HCT116 (cell line): ENCODE results near the gene CDNF. TPM values are rescaled to one million over a fixed set of nuclear protein-coding genes. Genes with fewer than 3 reads are reported as not detected.

Experiments used
- ATAC-seq: fragments of 200-7000 bp; cut with Tn5 transposase; 2 replicates; pipeline ENCODE4 v1.9.1; 2020; ENCODE audit warnings: mild to moderate bottlenecking, moderate library complexity
- BruUV-seq: library from RNA; stranded (reverse); fragments of 400-500 nt; replicated peaks from 2 replicates; lab custom pipeline; 2021; lab: Mats Ljungman, UMichigan
- CTCF ChIA-PET: fragments of 300-600 bp; sonication (Branson Sonifier 250); formaldehyde crosslinking; loops from one replicate; lab custom pipeline; 2021; ENCODE audit warnings: antibody characterized with exemption; lab: Charles Lee
- POLR2A ChIA-PET: fragments of 300-600, 350-600 bp; sonication (Branson Sonifier 250); formaldehyde crosslinking; loops from one replicate; lab custom pipeline; 2021; ENCODE audit warnings: antibody characterized with exemption; lab: Charles Lee
- RAD21 ChIA-PET, 2 experiments: fragments of 300-600 bp; sonication (Branson Sonifier 250); formaldehyde crosslinking; loops; one replicate each; lab custom pipeline; 2023; ENCODE audit warnings: low total read pairs in 2 of 2; ENCODE audit not compliant: uncharacterized antibody in 2 of 2, unreplicated experiment in 2 of 2, low non-redundant PET in 1 of 2; lab: Charles Lee
- DNase-seq: peaks from one replicate; pipeline ENCODE4 v3.0.0-alpha.2; 2010; ENCODE audit warnings: low read depth, low spot score
- H2AFZ ChIP-seq: fragments of 200-600 bp; shearing (Covaris generic), sonication (generic); 2 replicates; pipeline ENCODE4 v1.6.1; 2017; ENCODE audit warnings: low read depth, mixed run types, mixed read lengths, antibody characterized with exemption, low read length; ENCODE audit not compliant: poor library complexity, severe bottlenecking
- H3K27ac ChIP-seq: 2 replicates; pipeline ENCODE4 v1.5.1; 2012; ENCODE audit warnings: low read depth, low read length
- H3K27me3 ChIP-seq: fragments of 200-600 bp; sonication (generic); 2 replicates; pipeline ENCODE4 v1.6.1; 2016; ENCODE audit warnings: mixed run types, low read length, mixed read lengths; ENCODE audit not compliant: insufficient read depth
- H3K36me3 ChIP-seq, 2 experiments: fragments of 200-500 bp in 1 of 2; fragments of 200-600 bp in 1 of 2; sonication (Bioruptor generic) in 1 of 2; sonication (generic) in 1 of 2; 2 replicates each; pipeline versions ENCODE4 v1.5.1 to v1.6.1; 2014 to 2016; ENCODE audit warnings: low read length in 2 of 2, inconsistent platforms in 1 of 2, mixed read lengths in 1 of 2, mixed run types in 1 of 2; ENCODE audit not compliant: insufficient read depth in 2 of 2, control insufficient read depth in 1 of 2
- H3K4me1 ChIP-seq, 2 experiments: fragments of 200-600 bp in 1 of 2; sonication (generic) in 1 of 2; 2 replicates each; pipeline versions ENCODE4 v1.5.1 to v1.6.1; 2012 to 2017; ENCODE audit warnings: low read length in 2 of 2, inconsistent platforms in 1 of 2, mild to moderate bottlenecking in 1 of 2, mixed read lengths in 1 of 2, mixed run types in 1 of 2, moderate library complexity in 1 of 2; ENCODE audit not compliant: insufficient read depth in 2 of 2, control insufficient read depth in 1 of 2
- H3K4me2 ChIP-seq: fragments of 200-600 bp; sonication (generic); 2 replicates; pipeline ENCODE4 v1.6.1; 2017; ENCODE audit warnings: mixed run types, low read length, mixed read lengths
- H3K4me3 ChIP-seq, 2 experiments: fragments of 200-600 bp in 1 of 2; sonication (generic) in 1 of 2; replicated peaks in 1 of 2; 2 replicates each; pipeline ENCODE4 v1.5.1; 2011 to 2016; ENCODE audit warnings: low read length in 2 of 2, control low read depth in 1 of 2, low read depth in 1 of 2, mild to moderate bottlenecking in 1 of 2, mixed read lengths in 1 of 2, mixed run types in 1 of 2
- H3K79me2 ChIP-seq: fragments of 200-600 bp; sonication (generic); 2 replicates; pipeline ENCODE4 v1.6.1; 2017; ENCODE audit warnings: mild to moderate bottlenecking, mixed run types, low read length, moderate library complexity, mixed read lengths; ENCODE audit not compliant: insufficient read depth
- H3K9ac ChIP-seq: fragments of 200-600 bp; sonication (generic); 2 replicates; pipeline ENCODE4 v1.6.1; 2016; ENCODE audit warnings: low read length, mixed read lengths
- H3K9me2 ChIP-seq: fragments of 200-600 bp; sonication (generic), shearing (Covaris generic); 2 replicates; pipeline ENCODE4 v1.6.1; 2017; ENCODE audit warnings: mixed run types, mild to moderate bottlenecking, moderate library complexity; ENCODE audit not compliant: insufficient read depth
- H3K9me3 ChIP-seq, 2 experiments: fragments of 200-500 bp in 1 of 2; fragments of 200-600 bp in 1 of 2; sonication (Bioruptor generic) in 1 of 2; sonication (generic) in 1 of 2; 2 replicates each; pipeline ENCODE4 v1.6.1; 2014 to 2017; ENCODE audit warnings: low read length in 2 of 2, mixed read lengths in 2 of 2, inconsistent platforms in 1 of 2, low read depth in 1 of 2, mild to moderate bottlenecking in 1 of 2, mixed run types in 1 of 2, moderate library complexity in 1 of 2; ENCODE audit not compliant: control insufficient read depth in 1 of 2, insufficient read depth in 1 of 2
- H4K20me1 ChIP-seq: fragments of 200-600 bp; sonication (generic), shearing (Covaris generic); 2 replicates; pipeline ENCODE4 v1.6.1; 2017; ENCODE audit warnings: mixed run types, mild to moderate bottlenecking, moderate library complexity; ENCODE audit not compliant: insufficient read depth
- CBX3 ChIP-seq: IDR thresholded peaks from 2 replicates; pipeline ENCODE4 v1.6.1; 2012; ENCODE audit warnings: low read depth
- EGR1 ChIP-seq: IDR thresholded peaks from 2 replicates; pipeline ENCODE4 v1.6.1; 2012; ENCODE audit warnings: low read depth
- ELF1 ChIP-seq: IDR thresholded peaks from 2 replicates; pipeline ENCODE4 v1.6.1; 2012; ENCODE audit warnings: low read depth, borderline replicate concordance
- EZH2 ChIP-seq: fragments of 200-600 bp; sonication (generic); IDR thresholded peaks from 2 replicates; pipeline ENCODE4 v1.6.1; 2017; ENCODE audit warnings: antibody characterized with exemption, mixed run types
- EZH2phosphoT487 ChIP-seq: fragments of 200-600 bp; IDR thresholded peaks from 2 replicates; pipeline ENCODE4 v1.6.1; 2018; ENCODE audit warnings: antibody characterized with exemption, borderline replicate concordance
- FOSL1 ChIP-seq: IDR thresholded peaks from 2 replicates; pipeline ENCODE4 v1.6.1; 2012; ENCODE audit warnings: low read depth
- MAX ChIP-seq: IDR thresholded peaks from 2 replicates; pipeline ENCODE4 v1.6.1; 2012
- POLR2AphosphoS5 ChIP-seq: IDR thresholded peaks from 2 replicates; pipeline ENCODE4 v1.6.1; 2011; ENCODE audit warnings: mild to moderate bottlenecking, low read depth, low read length, moderate library complexity
- RAD21 ChIP-seq: IDR thresholded peaks from 2 replicates; pipeline ENCODE4 v1.6.1; 2012; ENCODE audit warnings: low read depth, mild to moderate bottlenecking
- SP1 ChIP-seq: IDR thresholded peaks from 2 replicates; pipeline ENCODE4 v1.6.1; 2012; ENCODE audit warnings: low read depth
- TCF7L2 ChIP-seq: IDR thresholded peaks from 2 replicates; pipeline ENCODE4 v1.7.0; 2011; ENCODE audit warnings: borderline replicate concordance, inconsistent platforms; ENCODE audit not compliant: insufficient read depth, insufficient read length; ENCODE audit errors: extremely low read depth
- YY1 ChIP-seq: IDR thresholded peaks from 2 replicates; pipeline ENCODE4 v1.6.1; 2011; ENCODE audit warnings: low read length, low read depth, moderate library complexity, mild to moderate bottlenecking; ENCODE audit not compliant: insufficient replicate concordance; ENCODE audit errors: extremely low read depth
- ZFX ChIP-seq: fragments of 450-650 bp; IDR thresholded peaks from 2 replicates; pipeline ENCODE4 v1.6.1; 2017
- ZNF274 ChIP-seq: fragments of 200-500 bp; sonication (Bioruptor generic); IDR thresholded peaks from 2 replicates; pipeline ENCODE4 v1.6.1; 2014; ENCODE audit warnings: mild to moderate bottlenecking, low read depth, low read length, inconsistent platforms
- intact Hi-C: fragments of 100-400 bp; cut with micrococcal nuclease; formaldehyde crosslinking; loops from 2 replicates; pipeline ENCODE4 v1.10.0; 2022
- total RNA-seq: library from RNA; stranded (reverse); gene quantifications from one replicate; pipeline ENCODE4 v1.2.1, GENCODE V29; 2021; ENCODE audit not compliant: unreplicated experiment

The CDNF gene
- total RNA-seq, 1 experiment from 2014 or later, result 1.1 TPM

- Histone ChIP-seq H3K36me3 (no peaks in the 10 kb centered on the region), H3K79me2 (no peaks in the 10 kb centered on the region), H3K4me3 (no peak overlapping the region), H3K4me2 (no peak overlapping the region), H3K4me1 (peaks cover 0 to 5% of the 10 kb centered on the region in 2 experiments; a peak in 2 of 4 replicates), H3K27me3 (no peaks in the 10 kb centered on the region), H3K27ac (no peak overlapping the region), H3K9me3 (peaks cover 3 to 4% of the 10 kb centered on the region in 2 experiments; a peak in 1 of 4 replicates), H4K20me1 (no peaks in the 10 kb centered on the region), H3K9me2 (no peaks in the 10 kb centered on the region), H3K9ac (no peak overlapping the region), H2AFZ (no peak overlapping the region)
- RAD21 ChIA-PET, result no interaction called here
- CTCF ChIA-PET, result no interaction called here
- intact Hi-C loops, result no loop called here
- POLR2A ChIA-PET, result no interaction called here
- ATAC-seq, result no peak
- no peak for TF ChIP-seq TCF7L2
- TF ChIP-seq EZH2phosphoT487, result no peak
- TF ChIP-seq CBX3, result no peak
- TF ChIP-seq ZNF274, result no peak
- no peak for TF ChIP-seq ZFX
- no peak for TF ChIP-seq EGR1
- TF ChIP-seq RAD21, result no peak
- TF ChIP-seq SP1, result no peak
- no peak for TF ChIP-seq YY1
- no peak for TF ChIP-seq EZH2
- TF ChIP-seq POLR2AphosphoS5, result no peak
- no peak for TF ChIP-seq MAX
- no peak for TF ChIP-seq FOSL1
- TF ChIP-seq ELF1, result no peak
- DNase-seq, result no peak
- BruUV-seq, result no TSS peak
Observed at GRCh38 chr10:14787938-14788337, 49.9 kb downstream of the CDNF start.
